NCI-H82 treated with DMSO at 0.1 percent for 48 hours (cell line): Measurements from ENCODE around the gene RGS7.

Source experiments
- DNase-seq: peaks from one replicate; lab custom pipeline; 2025; ENCODE audit not compliant: unreplicated experiment; lab: John Stamatoyannopoulos, UW

The RGS7 gene

DNA sequence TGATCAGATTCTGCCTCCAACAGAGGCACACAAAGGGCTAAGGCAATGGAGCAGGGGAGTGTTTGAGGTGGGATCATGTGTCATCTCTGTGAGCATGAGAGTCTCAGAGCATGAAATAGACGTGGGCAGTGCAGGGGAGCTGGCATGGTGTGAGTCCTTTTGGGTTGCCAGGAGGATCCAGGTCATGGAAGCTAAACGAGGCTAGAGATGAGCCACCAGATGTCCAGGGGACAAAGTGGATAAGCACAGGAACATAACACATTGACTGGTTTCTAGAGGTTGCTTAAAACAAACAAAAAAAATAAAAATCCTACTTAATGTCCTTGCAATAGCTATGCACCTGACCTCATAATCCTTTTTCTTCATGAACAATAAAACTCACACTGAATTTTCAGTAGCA, 490.3 kb downstream of the RGS7 start:
- DNase-seq, result no peak

DNA sequence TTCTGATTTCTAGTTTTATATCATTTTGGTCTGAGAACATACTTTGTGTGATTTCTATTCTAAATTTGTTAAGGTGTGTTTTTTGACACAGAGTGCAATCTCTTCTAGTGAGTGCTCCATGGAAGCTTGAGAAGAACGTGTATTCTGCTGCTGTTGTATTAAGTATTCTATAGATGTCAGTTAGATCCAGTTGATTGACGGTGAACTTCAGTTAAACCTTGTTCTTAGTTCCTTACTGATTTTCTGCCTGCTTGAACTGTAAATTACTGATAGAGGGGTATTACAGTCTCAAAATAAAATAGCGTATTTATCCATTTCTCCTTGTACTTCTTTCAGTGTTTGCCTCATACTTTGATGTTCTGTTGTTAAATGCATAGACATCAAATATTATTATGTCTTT, 497.0 kb downstream of the RGS7 start:
- no peak for DNase-seq

DNA sequence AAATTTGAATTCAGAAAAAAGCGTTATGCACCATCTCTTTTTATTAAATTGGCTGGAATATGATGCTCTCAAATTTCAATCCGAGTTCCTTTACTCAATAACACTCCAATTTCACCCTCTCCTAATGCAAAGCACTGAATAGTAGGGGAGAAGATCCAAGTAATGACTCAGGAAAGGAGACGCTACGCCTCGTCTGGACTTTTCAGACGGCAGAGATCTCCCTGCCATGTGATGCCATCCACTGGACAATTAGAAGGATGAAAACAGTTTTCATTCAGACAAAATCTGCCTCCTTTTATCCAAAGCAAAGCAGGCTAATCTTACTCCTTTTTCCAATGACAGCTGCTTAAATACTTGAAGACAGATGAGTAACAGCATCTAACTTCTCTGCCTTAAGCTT, 502.6 kb downstream of the RGS7 start:
- no peak for DNase-seq

DNA sequence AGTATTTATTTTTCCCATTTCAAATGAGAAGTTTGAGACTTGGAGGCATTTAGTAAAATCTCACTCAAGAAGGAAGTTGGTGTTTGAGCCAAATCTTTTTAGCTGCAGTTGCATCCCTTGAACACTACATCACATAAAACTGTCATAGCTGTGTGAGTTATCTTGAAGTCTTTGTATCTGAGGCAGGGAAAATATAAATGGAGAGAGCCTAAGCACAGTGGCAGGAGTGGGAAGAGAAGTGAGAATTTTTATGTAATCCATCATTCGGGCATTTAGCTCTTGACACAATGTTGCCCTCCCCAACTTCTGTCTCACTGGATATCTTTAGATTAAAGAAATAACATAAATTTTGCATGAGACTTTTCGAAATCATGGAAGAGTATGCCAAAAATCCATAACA, 509.7 kb downstream of the RGS7 start:
- DNase-seq, result no peak

DNA sequence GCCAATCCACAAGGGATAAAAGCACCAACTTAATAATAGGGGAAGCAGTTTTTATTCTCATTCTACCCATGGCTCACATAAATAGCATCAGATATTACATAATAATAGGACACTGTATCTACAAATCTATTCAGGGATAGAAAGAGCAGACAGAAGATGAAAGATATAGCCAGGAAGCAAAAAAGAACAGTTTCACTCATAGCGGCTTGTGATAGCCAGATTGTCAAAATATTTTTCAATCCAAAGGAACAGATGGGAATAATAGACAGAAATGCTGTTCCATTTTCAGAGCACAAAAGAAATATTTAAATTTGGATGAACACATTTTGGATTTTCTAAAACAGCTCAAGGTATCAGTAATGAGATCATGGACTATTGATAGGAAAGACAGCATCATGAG, 512.5 kb downstream of the RGS7 start:
- DNase-seq, result no peak

DNA sequence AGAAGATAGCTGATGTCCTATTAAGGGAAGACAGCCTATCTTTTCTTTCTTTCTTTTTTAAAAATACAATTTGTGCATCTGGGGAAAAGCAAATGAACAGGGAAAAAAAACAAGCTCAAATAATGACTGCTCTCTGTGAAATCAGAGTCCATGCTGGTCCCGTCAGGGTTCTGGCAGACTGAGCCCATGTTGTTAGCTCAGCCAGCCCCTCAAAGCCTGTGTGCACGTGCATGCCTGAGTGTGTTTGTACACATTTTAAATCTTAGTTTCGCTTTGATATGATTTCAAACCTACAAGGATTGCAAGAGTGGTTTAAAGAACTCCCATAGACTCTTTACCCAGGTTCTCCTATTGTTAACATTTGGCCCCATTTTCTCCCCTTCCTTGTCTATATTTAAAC, 513.2 kb downstream of the RGS7 start:
- DNase-seq, result no peak

DNA sequence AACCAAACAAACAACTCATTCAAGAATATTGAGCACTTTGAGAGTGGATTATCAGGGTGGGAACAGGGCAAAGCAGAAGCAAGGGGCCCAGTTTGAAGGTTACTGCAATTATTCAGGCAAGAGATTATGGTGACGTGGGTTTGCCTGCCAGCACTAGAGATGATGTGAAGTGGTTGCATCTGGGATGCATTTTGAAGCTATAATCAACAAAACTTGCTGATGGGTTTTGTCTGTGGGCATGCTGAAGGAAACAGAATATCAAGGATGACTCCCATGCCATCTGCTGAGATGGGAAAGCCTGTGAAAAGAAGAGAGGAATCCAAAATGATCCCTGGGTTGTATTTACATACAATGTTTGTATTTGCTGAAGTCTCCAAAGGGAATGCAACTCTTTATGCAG, 520.7 kb downstream of the RGS7 start:
- no peak for DNase-seq

DNA sequence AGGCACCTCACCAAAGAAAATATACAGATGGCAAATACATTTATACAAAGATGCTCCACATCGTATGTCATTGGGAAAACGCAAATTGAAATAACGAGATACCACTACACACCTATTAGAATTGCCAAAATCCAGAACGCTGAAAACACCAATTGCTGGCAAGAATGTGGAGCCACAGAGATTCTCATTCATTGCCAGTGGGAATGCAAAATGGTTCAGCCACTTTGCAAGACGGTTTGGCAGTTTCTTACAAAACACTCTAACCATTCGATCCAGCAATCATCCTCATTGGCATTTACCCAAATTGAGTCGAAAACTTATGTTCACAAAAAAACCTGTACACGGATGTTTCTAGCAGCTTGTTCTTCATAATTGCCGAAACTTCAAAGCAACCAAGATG, 521.7 kb downstream of the RGS7 start:
- DNase-seq, result no peak

DNA sequence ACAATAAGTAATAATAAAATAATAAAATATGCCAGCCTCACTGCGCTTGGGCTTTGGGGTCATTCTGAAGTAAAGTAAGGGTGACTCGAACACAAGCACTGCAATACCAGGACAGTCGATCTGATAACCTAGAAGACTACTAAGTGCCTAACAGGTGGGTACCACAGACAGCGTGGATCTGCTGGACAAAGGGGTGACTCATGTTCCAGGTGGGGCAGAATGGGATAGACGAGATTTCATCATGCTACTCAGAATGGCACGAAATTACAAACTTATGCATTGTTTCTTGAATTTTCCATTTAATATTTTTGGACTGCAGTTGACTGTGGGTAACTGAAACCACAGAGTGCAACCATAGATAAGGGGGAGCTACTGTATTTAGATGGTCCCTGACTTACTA, 523.9 kb downstream of the RGS7 start:
- no peak for DNase-seq

DNA sequence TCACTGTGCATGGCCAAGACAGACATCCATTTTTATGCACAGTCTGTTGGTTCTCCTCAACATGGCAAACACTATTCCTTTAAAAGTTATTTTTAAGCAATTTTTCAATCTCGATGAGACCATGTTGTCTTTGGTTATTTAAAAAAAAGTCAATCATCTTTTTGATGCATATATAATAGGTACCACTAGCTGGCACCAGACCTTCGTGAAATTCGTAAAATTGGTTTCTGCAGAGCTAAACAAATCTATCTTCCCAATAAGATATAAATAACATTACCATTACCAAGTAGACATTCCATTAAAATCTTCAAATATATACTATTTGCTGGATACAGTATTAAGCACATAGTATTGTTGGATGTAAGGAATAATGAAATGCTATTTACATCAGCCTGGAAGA, 525.1 kb downstream of the RGS7 start:
- DNase-seq, result no peak

DNA sequence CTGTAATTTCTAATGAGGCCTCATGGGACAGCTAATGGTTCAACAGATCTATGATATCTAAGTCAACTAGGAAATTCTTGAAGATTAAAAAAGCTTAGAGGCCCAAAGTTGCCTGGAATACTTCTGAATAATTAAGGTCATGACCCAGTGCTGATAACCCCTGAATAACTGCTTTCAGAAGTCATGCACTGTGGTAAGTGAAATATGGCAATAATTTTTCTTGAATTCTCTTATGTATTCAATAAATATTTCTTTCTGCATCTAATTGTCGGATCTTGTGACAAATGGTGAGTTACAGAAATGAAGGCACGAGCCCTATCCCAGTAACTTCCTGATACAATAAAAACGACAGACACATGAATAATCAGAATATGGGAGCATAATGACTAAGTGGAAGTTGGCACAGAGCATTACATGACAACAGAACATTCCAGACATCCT, 525.8 kb downstream of the RGS7 start:
- DNase-seq, result no peak

DNA sequence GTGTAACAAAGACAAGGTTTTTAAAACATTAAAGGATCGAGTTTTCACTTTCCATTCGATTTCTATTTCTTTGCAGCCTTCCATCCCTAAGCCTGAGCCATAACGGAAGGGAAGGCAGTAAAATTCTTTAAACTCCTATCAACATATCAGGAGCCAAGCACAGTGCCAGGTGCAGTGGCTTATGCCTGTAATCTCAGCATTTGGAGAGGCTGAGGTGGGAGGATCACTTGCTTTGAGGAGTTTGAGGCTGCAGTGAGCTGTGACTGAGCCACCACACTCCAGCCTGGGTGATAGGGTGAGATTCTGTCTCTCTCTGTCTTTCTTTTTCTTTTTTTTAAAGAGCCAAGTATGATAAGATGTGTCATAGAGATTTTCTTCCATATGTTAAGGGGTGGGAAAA, 527.5 kb downstream of the RGS7 start:
- DNase-seq, result no peak

DNA sequence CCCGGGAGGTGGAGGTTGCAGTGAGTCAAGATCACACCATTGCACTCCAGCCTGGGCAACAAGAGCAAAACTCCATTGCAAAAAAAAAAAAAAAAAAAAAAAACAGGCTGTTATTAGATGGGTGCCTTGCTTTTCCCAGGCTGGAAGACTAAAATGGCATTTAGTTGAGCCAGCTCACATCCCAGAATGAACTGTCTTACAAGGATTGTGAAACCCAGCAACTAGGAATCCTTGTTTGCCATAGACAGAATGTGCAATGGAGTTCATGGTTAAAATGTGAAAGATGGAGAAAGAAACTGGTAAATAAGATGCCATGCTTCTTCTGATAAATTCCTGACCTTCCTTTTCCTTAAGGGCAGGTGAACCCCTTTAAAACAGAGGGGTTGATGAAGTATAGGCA, 529.2 kb downstream of the RGS7 start:
- DNase-seq, result no peak

DNA sequence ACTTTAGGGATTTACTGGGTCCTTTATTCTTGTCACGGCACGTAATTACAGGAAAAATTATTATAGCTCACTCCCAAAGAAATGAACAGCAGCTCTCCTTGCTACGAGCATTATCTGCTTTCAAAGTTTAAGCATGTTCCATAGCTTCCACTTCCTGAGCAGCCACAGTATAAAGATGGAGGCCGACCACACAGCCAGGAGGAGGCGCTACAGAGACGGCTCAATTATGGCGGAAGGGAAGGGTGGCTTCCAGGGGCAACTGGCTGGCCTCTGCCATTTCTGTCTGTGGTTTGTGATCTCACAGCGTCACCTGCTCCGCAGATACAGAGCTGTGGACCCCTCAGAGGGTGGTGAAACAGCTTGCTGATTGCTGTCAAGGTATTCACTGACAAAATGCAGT, 532.8 kb downstream of the RGS7 start:
- no peak for DNase-seq

DNA sequence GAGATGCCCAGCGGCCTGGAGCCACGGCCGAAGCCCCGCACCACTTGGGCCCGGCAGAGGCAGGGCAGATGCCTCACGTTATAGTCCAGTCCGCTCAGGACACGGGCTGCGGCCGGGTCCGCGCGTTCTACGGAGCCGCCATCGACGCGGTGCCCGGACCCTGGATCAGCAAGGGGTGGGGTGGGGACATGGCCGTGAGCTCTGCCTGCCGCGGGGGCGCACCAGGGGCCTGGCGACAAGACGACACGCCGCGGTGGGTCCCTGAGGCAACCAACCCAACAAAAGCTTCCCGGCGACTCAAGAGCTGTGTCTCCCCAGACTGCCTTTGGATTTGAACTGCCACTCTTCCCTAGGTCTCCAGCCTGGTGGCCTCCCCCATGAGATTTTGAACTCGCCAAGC, 533.6 kb downstream of the RGS7 start:
- no peak for DNase-seq

DNA sequence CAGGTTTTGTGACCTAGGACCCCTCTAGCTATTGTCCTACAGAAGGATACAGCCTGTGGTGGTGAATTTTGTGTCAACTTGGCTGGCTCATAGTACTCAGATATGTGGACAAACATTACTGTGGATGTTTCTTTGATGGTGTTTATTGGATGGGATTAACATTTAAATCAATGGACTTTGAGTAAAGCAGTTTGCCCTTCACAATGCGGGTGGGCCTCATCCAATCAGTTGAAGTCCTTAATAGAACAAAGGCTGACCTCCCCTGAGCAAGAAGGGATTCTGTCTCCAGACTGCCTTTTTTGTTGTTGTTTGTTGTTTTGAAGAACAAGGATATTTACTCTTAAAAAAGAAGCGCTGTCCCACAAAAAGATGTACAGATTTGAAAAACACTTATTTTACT, 535.1 kb downstream of the RGS7 start:
- no peak for DNase-seq

DNA sequence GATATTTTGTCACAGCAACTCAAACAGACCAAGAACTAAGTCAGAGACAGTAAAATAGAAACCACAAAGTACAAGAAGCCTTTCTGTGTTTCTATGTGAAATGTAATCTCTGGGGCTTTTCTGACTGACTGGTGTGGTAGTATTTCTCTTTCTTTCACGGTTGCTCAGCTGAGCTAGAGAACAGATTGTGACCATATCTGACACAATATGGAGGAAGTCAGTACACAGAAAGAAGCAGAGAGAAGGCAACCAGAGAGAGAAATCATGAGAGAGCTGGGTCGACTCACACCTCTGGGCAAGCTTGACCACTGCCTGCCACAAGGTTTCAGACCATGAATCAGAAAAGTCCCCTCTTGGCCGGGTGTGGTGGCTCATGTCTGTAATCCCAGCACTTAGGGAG, 536.2 kb downstream of the RGS7 start:
- DNase-seq, result no peak

DNA sequence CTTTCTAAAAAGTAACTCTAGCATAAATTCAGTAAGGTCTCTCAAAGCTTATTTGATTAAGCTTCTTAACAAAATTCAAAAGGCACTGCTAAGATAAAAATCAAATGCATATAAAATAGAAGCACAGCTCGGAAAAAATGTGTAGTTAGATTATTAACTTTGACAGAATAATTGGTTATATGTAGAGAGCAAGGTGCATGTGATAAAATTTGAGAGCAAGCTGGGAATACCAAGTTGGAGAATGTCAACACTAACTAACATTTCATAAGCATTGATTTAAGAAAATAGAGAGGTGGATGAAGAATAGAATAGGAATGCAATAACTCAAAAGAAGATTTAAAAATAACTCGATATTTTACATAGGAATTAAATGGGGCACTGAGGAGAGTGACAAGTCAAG, 540.5 kb downstream of the RGS7 start:
- no peak for DNase-seq

DNA sequence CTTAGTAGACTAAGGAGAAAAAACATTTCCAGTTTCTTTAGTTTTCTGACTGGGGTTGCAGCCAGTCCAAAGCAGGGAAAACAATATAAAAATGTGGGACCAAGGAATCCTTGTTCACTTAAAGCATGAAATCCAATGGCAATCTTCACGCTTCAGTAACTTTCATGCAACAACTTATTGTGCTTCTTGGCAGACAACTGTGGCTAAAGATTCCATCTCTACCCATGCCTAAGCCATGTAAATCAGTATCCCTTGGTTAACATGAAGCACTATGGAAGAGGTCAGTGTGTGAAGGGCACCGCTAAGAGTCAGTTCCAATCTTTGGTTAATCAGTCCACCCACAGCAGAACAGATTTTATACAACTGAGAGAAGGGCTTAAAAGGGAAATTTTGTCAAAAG, 543.3 kb downstream of the RGS7 start:
- DNase-seq, result no peak

DNA sequence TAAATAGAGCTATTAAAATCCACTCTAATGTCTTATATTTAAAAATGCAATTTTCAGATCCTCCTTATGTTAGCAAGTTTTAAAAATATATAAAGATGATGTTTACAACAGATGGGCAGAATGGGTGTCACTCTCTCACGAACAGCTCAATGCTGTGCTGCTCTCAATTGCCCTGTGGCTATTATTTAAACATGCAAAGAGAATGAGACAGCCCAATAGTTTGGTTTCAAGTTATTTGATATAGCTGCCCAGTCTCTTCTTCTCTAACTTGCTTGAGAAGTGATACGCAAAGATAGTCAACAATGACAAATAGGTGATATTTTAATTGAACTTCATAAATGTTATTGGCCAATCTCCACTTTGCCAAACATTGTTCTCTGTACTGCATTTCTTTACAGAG, 545.7 kb downstream of the RGS7 start:
- no peak for DNase-seq

DNA sequence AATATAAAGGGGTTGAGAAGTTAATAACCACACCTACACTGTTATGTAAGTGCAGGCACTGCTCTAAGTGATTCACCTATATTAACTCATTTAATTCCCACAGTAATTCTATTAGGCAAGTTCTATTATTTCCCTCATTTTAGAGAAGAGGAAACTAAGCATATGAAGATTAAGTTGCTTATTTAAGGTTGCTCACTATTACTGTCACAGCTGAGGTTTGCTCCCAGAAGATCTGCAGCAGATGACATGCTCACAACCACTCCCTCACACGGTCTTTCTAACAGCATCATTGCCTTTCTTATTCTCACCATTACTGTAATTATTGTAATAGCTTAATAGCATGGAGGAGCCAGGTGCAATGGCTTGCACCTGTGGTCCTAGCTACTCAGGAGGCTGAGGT, 548.6 kb downstream of the RGS7 start:
- DNase-seq, result no peak

DNA sequence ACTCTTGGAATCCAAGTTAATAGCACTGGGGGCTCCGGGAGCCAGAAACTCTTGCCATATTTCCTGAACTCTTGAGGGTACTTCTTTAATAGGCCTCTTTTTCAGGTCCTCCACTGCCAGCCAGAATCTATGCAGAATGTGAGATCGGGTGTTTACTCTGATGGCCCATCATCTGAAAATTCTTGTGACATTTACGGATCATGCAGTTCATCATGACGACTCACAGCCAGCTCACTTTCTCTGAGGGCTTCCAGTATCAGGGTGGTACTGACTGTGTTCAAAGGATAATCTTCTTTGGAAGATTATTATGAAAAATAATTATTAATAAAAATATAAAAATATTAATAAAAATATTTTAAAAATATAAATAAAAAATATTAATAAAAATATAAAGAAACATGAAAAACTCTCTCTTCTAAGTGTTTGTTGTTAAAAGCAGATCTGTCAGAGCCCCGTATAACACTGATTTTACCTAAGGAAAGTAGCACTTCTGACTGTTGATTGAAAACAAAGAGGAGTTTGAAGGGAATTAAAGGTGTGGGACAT, 550.7 kb downstream of the RGS7 start:
- no peak for DNase-seq

DNA sequence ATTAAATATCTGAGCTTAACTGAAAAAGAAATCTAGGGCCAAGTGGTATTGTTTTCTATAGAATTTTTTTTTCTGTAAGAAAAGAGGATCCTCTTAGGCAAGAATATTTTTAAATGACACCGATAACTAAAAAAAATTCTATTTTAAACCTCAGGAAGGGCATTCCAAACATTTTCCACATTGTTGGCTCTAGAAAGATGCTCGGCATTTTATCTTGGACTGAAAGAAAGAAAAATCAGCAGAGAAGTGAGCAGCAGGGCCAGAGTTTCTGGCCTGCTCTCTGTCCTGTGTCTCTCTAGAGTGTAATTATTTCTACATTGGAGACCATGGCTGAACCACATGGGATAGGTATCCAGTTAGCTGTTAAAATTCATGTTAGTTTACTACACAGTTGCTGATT, 552.5 kb downstream of the RGS7 start:
- no peak for DNase-seq

DNA sequence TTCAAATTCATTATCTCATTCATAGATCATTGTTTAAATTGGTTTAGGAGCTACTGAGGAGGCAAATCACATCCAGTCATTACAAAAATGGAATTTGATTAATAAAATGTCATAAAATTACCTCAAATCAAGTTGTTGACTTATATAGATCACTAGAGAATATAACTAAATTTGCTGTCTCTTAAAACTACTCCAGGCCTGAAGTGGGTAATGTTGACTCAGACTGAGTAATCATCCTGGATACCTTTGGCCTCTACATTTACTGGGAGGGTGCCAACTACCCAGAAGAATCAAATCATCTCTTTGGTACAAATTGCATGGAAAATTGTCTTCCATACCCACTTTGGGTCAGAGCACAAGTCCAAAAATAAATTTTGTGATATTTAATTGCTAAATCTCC, 553.9 kb downstream of the RGS7 start:
- no peak for DNase-seq
